OCI-LY3 (cell line): Measurements from ENCODE around the gene SLC25A21.

ENCODE experiments used
- EZH2phosphoT487 ChIP-seq: fragments of 200-600 bp; shearing (Covaris generic); IDR thresholded peaks from 2 replicates; pipeline ENCODE4 v1.6.1; 2018; ENCODE audit warnings: antibody characterized with exemption, mixed run types, low read depth
- TF ChIP-seq, protein P1 (sequence below): fragments of 200-600, 300-600 bp; sonication (generic); IDR thresholded peaks from 2 replicates; pipeline ENCODE4 v1.5.1; 2014; ENCODE audit warnings: antibody characterized with exemption, low read length, low read depth

DNA sequence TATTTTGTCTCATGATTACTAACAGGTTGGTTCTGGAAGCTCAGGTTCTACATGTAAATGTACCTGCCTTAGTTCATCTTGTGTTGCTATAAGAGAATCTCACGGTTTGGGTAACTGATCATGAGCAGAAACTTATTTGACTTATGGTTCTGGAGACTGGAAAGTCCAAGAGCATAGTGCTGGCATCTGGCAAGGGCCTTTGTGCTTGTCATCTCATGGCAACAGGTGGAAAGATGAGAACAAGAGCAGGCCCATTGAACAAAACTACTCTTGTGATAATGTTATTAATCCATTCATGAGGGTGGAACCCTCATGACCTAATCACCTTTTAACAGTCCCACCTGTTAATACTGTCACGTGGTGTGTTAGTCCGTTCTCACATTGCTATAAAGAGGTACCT is 48.7 kb upstream of the SLC25A21 start:
- TF ChIP-seq, protein P1, sequence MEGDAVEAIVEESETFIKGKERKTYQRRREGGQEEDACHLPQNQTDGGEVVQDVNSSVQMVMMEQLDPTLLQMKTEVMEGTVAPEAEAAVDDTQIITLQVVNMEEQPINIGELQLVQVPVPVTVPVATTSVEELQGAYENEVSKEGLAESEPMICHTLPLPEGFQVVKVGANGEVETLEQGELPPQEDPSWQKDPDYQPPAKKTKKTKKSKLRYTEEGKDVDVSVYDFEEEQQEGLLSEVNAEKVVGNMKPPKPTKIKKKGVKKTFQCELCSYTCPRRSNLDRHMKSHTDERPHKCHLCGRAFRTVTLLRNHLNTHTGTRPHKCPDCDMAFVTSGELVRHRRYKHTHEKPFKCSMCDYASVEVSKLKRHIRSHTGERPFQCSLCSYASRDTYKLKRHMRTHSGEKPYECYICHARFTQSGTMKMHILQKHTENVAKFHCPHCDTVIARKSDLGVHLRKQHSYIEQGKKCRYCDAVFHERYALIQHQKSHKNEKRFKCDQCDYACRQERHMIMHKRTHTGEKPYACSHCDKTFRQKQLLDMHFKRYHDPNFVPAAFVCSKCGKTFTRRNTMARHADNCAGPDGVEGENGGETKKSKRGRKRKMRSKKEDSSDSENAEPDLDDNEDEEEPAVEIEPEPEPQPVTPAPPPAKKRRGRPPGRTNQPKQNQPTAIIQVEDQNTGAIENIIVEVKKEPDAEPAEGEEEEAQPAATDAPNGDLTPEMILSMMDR = no peak
- TF ChIP-seq EZH2phosphoT487 = no peak
